ENCODE measurements around the gene N4BP2.

N4BP2 gene

GRCh38 chr4:40190880-40191815 lies 134.5 kb downstream of the N4BP2 start:
- DNase-seq = no peak

- no peak for DNase-seq
Observed at GRCh38 chr4:40192114-40193015, 135.7 kb downstream of the N4BP2 start.

GRCh38 chr4:40193016-40193571 lies 136.4 kb downstream of the N4BP2 start:
- no peak for DNase-seq

- DNase-seq = no peak
Observed at GRCh38 chr4:40193578-40193977, 136.9 kb downstream of the N4BP2 start.

- no peak for DNase-seq
Observed at GRCh38 chr4:40194602-40195161, 138.0 kb downstream of the N4BP2 start.

DNA sequence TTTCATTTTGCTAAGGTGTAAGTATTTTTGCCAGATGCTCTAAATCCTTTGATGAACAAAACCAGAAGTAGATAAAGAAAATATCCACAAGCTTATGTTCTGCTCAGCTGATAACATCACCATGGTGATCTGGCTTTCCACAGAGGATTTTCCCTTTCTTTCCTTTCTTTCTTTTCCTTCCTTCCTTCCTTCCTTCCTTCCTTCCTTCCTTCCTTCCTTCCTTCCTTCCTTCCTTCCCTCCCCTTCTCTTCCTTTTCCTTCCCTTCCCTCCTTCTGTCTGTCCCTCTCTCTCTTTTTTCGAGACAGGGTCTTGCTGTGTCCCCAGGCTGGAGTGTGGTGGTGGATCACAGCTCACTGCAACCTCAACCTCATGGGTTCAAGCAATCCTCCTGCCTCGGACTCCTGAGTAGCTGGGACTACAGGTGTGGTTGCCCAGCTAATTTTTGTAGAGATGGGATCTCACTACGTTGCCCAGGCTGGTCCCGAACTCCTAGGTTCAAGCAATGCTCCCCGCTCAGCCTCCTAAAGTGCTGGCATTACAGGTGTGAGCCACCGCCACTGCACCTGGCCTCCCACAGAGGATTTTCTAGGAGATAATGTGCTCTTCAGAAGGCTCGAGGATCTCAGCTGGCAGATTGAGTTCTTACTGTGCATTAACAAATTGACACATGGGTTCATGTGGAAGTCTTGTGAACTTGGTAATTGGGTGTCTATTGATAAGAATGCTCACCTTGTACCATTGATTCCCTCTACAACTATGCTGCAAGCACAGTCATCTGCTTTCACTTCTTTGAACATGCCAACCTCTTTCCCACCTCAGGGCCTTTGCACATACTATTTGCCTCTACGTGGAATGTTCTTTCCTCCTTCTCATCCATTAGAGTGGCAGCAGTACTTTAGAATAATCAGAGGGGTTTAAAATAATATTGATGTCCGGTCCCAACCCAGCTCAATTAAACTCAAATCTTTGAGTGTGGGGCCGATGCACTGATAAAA lies 138.8 kb downstream of the N4BP2 start:
- DNase-seq = no peak

GRCh38 chr4:40196272-40196671 lies 139.6 kb downstream of the N4BP2 start:
- no peak for DNase-seq

GRCh38 chr4:40196724-40197281 lies 140.2 kb downstream of the N4BP2 start, which contains the start of gene RHOH:
TSS of gene RHOH (plus strand) at chr4:40197031. CDS start at chr4:40243387, 46,356 bp downstream.
- no peak for DNase-seq

DNA sequence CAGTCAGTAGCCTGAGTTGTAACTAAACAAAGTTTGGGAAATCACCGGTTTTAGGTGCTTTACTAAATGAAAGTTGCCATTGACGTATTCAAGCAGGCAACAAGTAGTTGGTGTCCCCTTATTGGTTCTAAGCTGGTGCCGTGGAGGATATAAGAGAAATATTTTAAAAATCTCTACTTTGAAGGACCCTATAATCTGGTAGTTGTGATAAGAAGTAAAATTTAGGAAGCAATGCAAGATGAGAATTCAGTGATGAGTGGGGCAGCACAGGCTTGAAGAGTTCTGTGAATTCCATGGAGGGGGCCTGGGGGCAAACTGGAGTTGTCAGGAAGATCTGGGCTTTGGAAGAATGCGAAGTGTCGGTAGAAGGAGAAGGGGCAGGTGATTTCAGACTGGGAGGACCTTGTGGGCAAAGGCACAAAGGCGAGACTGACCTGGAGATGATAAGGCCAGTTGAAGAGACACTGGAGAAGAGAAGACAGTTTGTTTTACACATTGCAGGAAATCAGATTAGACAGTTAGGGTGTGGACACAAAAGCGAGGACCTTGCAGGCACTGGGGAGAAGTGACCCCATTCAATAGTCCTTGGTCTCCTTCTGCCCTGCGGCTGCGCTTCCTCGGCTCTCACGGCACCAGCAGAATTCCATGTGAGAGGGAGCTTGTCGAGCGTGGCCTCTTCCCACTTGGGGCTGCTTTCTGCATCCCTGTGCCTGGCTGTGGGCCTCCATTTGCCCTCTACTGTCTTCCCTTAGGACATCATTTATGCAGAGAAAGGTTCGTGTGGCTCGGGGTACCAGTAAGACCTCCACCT lies 141.4 kb downstream of the N4BP2 start:
- no peak for DNase-seq

DNA sequence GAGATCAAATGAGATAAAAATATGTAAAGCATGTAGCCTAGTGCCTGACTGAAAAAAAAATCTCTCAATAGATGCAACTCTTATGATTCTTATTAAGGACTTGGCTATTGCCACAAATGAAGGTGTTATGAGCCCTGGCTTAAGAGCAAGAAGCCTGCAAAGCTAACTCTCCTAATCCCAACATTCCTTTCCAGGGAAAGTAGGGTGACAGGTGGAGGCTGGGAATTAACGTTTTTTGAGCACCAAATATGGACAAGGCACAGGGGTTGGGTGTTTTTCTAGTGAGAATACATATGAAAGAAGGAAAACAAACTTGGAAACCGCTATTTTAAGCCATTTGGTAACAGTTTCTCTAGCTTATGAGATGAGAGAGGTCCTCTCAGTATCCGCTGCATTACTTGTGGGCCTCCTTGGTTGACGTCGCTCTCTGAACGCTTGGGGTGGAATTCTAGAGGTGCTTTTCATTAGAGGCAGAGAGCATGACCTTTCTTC lies 142.6 kb downstream of the N4BP2 start:
- no peak for DNase-seq

DNA sequence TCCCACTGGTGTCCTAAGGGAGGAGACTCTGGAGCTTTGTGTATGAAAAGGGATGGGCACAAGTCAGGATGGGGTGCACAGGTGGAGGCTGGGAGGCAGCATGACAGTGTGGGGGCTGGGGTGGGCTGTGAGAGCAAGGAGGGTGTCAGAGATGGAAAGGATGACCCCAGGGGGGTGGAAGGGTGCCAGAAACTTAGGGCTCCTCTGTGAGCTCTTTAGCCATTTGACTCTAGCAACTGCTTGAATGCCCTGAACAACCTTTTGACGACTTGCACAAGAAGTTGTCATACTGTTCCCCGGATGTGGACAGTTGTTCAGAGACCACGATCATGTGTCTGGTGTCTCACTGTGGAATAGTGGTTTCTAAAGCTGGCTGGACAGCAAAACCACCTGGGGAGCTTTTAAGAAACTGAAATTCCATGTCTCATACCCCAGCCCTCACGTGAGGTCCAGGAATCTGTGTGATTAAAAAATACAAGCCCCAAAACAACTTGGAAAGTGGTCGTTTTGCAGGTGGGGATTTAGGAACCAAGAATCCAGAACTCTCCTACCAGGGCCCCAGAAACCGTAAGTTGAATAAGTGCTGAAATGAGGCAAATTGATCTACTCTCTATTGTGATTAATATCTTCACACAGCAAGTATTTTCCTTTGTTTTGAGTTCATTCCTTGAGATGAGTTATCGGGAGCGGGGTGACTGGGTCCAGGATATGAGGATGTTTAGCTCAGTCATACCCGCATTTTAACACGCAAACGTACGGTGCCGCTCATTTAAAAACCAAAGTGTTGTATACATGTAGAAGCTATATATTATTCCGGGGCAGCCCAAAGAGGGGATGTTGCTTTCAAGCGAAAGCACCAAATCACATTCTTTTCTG lies 143.6 kb downstream of the N4BP2 start:
- DNase-seq = peak in 2 of 58 donors; percentile 2 to 25

- DNase-seq = no peak
Observed at GRCh38 chr4:40200875-40201801, 144.5 kb downstream of the N4BP2 start.

- DNase-seq = no peak
Observed at GRCh38 chr4:40201898-40202297, 145.2 kb downstream of the N4BP2 start.

DNA sequence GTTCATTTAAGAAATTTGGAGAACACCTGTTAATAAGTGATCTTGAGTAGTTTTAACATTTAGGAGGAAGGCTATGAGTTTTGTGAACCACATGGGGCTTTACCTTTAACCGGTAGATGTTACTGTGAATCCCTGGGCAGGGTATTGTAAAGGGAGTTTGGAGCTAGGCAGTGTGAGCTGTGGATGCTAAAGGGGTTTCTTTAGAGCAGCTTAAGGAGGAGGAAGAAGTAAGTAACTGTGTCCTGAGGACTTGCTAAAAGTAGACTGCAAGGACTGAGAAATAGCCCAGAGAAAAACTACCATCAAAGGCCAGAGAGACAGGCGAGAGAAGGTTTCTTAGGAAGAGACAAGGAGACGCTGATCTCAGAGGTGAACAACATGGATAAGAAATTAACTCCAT lies 145.8 kb downstream of the N4BP2 start:
- DNase-seq = no peak

DNA sequence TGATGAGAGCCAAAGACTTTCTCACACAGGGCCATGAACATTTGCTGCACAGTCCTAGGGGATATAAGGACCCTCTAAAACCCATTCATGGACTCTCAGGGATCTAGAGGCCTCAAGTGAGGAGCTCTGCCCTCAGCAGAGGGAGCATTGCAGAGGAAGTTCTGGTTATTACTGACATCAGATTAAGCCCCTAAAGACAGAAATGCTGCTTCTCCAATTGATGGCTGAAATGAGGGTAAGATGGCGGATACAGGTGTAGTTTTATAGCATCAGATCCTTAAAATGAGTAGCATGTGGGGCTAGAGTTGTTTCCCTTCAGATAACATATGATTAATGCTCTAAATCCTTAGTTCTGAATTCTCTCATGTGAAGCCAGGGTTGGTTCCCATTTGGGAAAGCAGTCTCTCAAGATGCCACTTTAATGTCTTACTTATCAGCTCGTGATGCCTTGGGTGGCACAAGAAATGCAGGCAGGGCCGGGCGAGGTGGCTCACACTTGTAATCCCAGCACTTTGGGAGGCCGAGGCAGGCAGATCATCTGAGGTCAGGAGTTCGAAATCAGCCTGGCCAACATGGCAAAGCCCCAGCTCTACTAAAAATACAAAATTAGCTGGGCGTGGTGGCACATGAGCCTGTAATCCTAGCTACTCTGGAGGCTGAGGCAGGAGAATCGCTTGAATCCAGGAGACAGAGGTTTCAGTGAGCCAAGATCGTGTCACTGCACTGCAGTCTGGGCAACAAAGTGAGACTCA lies 148.0 kb downstream of the N4BP2 start:
- no peak for DNase-seq
